Effector memory CD4-positive, alpha-beta T cell (primary cell): Measurements from ENCODE around the gene NCOA7.
"Not testable (repeated sequence)": the region's sequence is repeated elsewhere in the genome, so short reads cannot be mapped to it uniquely, and the experiment has no call there.

Experiments
- DNase-seq, 3 donors: peaks; one replicate each; pipeline ENCODE4 v3.0.0-alpha.2; 2020
- H3K27ac ChIP-seq: 2 replicates; pipeline ENCODE4 v1.7.0; 2013; ENCODE audit warnings: mild to moderate bottlenecking, low read length, moderate library complexity; ENCODE audit not compliant: insufficient read depth, poor library complexity, severe bottlenecking
- H3K27me3 ChIP-seq: replicated peaks from 2 replicates; pipeline ENCODE4 v1.7.0; 2013; ENCODE audit warnings: mild to moderate bottlenecking, low read length; ENCODE audit not compliant: insufficient read depth, control insufficient read depth, poor library complexity, severe bottlenecking
- H3K36me3 ChIP-seq: 2 replicates; pipeline ENCODE4 v1.7.0; 2013; ENCODE audit warnings: mild to moderate bottlenecking, low read length, moderate library complexity; ENCODE audit not compliant: control insufficient read depth, insufficient read depth
- H3K4me1 ChIP-seq: 2 replicates; pipeline ENCODE4 v1.7.0; 2013; ENCODE audit warnings: low read length, mild to moderate bottlenecking; ENCODE audit not compliant: control insufficient read depth, insufficient read depth, poor library complexity, severe bottlenecking
- H3K4me3 ChIP-seq: 2 replicates; pipeline ENCODE4 v1.7.0; 2013; ENCODE audit warnings: low read length, low read depth, mild to moderate bottlenecking; ENCODE audit not compliant: insufficient read depth, poor library complexity, severe bottlenecking
- H3K9me3 ChIP-seq: 2 replicates; pipeline ENCODE4 v1.7.0; 2013; ENCODE audit warnings: mild to moderate bottlenecking, low read length, moderate library complexity; ENCODE audit not compliant: control insufficient read depth

NCOA7 gene

GRCh38 chr6:125962900-125963497, 172.2 kb downstream of the NCOA7 start:
- Histone ChIP-seq H3K9me3 (no peaks in the 10 kb centered on the region), H3K27ac (no peak overlapping the region), H3K36me3 (no peaks in the 10 kb centered on the region), H3K4me3 (no peak overlapping the region), H3K27me3 (no peaks in the 10 kb centered on the region), H3K4me1 (peaks cover 4% of the 10 kb centered on the region)
- no peak for DNase-seq

- H3K4me1 ChIP-seq, result no peaks in the 10 kb centered on the region
- H3K27ac ChIP-seq, result no peak overlapping the region
- no peak for DNase-seq
- H3K4me3 ChIP-seq, result no peak overlapping the region
- H3K9me3 ChIP-seq, result no peaks in the 10 kb centered on the region
- no peaks in the 10 kb centered on the region for H3K36me3 ChIP-seq
- no peaks in the 10 kb centered on the region for H3K27me3 ChIP-seq
Observed at GRCh38 chr6:125963817-125964216, 173.1 kb downstream of the NCOA7 start.

GRCh38 chr6:125966569-125966968, 175.8 kb downstream of the NCOA7 start:
- H3K36me3 ChIP-seq, result no peaks in the 10 kb centered on the region

GRCh38 chr6:125968493-125968892, 177.7 kb downstream of the NCOA7 start:
- Histone ChIP-seq H3K36me3 (peaks cover 3% of the 10 kb centered on the region), H3K4me1 (no peaks in the 10 kb centered on the region), H3K4me3 (no peak overlapping the region), H3K27ac (no peak overlapping the region), H3K27me3 (no peaks in the 10 kb centered on the region), H3K9me3 (no peaks in the 10 kb centered on the region)
- no peak for DNase-seq

More at GRCh38 chr6:125966569-125966968, 175.8 kb downstream of the NCOA7 start:
- Histone ChIP-seq H3K4me3 (no peak overlapping the region), H3K9me3 (no peaks in the 10 kb centered on the region), H3K27me3 (no peaks in the 10 kb centered on the region), H3K4me1 (no peaks in the 10 kb centered on the region), H3K27ac (no peak overlapping the region)
- no peak for DNase-seq

- Histone ChIP-seq H3K36me3 (peaks cover 10% of the 10 kb centered on the region), H3K4me1 (no peaks in the 10 kb centered on the region), H3K9me3 (no peaks in the 10 kb centered on the region), H3K27ac (no peak overlapping the region), H3K27me3 (no peaks in the 10 kb centered on the region), H3K4me3 (no peak overlapping the region)
- no peak for DNase-seq
Observed at GRCh38 chr6:125970760-125971159, 180.0 kb downstream of the NCOA7 start.

GRCh38 chr6:125972478-125972877, 181.7 kb downstream of the NCOA7 start:
- not testable (repeated sequence) for H3K27ac ChIP-seq, H3K9me3 ChIP-seq, H3K36me3 ChIP-seq, DNase-seq, H3K4me1 ChIP-seq, H3K4me3 ChIP-seq, H3K27me3 ChIP-seq

- H3K27ac ChIP-seq, result no peak overlapping the region
- no peaks in the 10 kb centered on the region for H3K27me3 ChIP-seq
- peaks cover 10% of the 10 kb centered on the region for H3K36me3 ChIP-seq
- no peak for DNase-seq
- no peaks in the 10 kb centered on the region for H3K4me1 ChIP-seq
- H3K9me3 ChIP-seq, result no peaks in the 10 kb centered on the region
- H3K4me3 ChIP-seq, result no peak overlapping the region
Observed at GRCh38 chr6:125974214-125974866, 183.6 kb downstream of the NCOA7 start.

GRCh38 chr6:125979101-125979500, 188.3 kb downstream of the NCOA7 start:
- H3K27me3 ChIP-seq, result no peaks in the 10 kb centered on the region
- H3K9me3 ChIP-seq, result no peaks in the 10 kb centered on the region
- H3K4me1 ChIP-seq, result no peaks in the 10 kb centered on the region
- H3K36me3 ChIP-seq, result peaks cover 4% of the 10 kb centered on the region
- DNase-seq, result no peak
- H3K27ac ChIP-seq, result no peak overlapping the region
- no peak overlapping the region for H3K4me3 ChIP-seq
